HG03520 (cell line): ENCODE results near the gene CDK5R2.

Experiments used
- ATAC-seq: cut with Tn5 transposase; IDR thresholded peaks from one replicate; pipeline ENCODE4 v1.9.1; 2021; ENCODE audit warnings: mild to moderate bottlenecking, moderate library complexity; ENCODE audit not compliant: unreplicated experiment

Gene CDK5R2

GRCh38 chr2:218961651-218962570 lies 2.4 kb downstream of the CDK5R2 start:
- ATAC-seq = no peak

- no peak for ATAC-seq
These were observed 3.5 kb downstream of the CDK5R2 start for GRCh38 chr2:218962859-218963492.

DNA sequence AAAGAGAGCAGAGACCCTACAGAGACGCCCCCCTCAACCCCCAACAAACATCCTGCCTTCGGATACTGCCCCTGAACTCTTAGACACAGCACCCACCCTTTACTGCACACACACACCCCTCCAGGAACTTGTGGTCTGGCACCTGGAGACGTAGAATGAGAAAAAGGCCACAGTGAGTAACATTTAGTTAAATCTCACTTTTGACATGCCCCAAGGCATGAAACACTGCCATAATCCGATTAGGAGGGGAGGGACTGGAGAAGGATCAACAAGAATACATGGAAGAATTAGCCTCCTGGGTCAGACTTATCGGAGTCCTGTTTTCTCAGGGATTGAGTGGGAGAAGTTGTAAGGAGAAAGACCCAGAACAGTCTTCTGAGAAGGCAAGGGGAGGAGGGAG lies 4.1 kb downstream of the CDK5R2 start:
- no peak for ATAC-seq

DNA sequence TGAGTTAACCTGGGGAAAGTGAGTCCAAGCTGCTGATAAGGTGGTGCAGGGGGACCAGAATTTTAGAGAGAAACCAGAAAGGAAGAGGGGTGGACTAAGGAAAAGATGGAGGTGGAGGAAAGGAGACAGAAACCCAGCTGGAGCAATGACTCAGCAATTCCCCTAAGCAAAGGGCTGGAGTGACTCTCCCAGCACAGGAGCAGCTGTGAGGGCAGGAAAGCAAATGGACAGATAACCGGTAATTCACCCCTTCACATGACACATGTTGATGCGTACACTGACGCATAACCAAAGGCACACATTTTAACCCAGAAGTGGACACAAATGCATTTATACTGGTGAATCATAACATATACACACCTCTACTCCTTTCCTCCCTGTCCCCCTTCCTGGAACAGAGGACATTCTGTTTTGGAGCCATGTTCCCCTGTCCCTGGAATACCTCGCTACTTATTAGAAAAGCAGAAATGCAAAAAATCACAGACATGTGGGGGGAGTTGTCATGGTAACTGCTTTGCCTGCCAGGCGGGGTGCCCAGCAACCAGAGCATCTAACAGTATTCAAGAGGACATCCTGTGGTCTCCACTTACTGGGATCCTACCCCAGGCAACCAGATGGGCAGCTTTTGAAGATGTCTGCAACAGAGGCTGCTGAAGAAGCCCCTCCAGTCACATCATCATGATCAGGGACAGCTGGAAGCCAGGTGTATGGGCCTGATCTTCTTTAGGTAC lies 4.7 kb downstream of the CDK5R2 start:
- ATAC-seq = no peak

- ATAC-seq = no peak
These were observed 11.4 kb downstream of the CDK5R2 start for GRCh38 chr2:218970894-218971293.

DNA sequence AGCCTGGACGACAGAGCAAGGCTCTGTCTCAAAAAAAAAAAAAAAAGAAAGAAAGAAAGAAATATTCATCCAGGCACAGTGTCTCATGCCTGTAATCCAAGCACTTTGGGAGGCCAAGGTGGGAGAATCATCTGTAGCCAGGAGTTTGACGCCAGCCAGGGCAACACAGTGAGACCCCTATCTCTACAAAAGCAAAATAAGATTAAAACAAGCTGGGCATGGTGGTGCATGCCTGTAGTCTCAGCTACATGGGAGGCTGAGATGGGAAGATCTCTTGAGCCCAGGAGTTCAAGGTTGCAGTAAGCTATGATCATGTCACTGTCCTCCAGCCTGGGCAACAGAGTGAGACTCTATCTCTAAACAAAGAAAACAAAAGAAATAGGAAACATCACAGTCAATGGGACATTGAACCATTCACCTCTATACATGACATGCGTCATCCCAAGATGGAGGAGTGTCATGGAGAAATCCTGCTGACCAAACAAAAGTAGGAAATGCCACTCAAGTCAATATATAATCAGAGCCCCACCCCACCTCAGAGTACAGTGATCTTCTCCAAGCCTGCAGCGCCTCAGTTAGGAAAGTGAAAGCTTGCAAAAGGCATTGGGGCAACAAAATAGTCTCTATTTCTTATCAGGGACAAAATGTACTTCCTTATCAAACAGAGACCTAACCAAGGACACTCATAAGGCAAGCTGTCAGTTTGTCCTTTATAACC lies 15.8 kb downstream of the CDK5R2 start:
- no peak for ATAC-seq

DNA sequence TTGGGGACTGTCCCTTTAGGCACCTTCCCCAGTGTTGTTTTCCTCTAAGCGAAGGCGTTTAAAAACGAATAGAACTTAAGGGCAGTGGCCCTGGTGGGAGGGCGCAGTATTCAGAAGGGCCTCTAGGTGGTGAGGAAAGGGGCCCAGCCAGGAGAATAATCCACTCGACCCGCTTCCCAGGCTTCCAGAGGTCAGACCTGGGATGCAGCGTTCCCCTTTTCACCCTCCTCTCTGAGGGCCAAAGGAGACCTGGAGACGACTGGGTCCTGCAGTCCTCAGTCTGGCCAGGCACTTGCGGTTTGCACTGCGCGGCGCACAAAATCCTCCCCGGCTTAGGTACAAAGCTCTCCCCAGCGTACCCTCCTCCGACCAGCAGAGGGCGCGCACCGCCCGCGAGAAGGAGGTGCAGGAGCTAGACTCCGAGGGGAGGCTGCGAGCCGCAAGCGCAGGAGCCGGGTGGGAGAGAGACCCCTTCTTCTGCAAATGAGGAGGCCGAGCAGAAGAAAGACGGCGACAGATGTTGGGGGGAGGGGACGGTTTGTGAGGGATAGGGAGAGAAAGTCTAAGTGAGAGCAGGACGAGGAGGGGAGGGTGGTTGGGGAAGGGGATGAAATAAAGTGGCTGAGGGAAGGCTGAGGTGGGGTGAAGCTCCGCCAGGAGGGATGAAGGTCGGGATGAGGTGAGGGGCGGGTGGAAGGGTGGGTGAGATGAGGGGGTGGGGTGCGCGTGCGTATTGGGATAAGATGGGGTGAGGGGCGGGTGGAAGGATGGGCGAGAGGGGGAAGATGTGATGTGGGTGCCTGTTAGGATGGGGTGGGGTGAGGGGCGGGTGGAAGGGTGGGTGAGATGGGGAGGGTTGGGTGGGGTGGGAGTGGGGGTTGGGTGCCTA lies 20.6 kb downstream of the CDK5R2 start:
- ATAC-seq = peak; percentile 93

DNA sequence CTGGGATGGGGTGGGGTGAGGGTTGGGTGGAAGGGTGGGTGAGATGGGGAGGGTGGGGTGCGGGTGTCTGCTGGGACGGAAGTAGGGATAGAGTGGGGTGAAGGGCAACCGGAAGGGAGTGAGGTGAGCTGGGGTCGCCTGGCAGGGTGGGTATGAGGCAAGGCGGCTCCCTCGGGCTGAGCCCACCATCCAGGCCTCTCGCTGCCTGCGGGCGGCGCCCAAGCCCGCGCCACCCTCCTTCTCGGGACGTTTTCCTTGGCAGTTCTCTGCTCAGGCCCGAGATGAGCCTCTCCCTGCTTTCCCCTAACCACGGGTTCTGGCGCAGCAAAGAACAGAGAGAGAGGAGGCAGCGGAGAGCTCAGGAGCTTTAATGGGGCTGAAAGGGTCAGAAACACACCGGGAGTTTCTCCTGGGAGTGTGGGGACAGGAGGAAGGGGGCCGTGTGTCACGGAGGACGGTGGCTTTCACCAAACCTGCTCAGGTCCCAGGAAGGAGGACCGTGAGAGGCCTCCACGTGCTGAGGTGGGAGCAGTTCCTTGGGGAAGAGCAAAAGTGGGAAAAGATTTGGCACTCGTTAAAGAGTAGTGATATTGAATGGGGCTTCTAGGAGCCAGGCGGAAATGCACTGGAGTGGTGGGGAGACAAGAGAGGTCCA lies 21.4 kb downstream of the CDK5R2 start:
- ATAC-seq = no peak

GRCh38 chr2:218981390-218981880 lies 22.0 kb downstream of the CDK5R2 start:
- ATAC-seq = no peak

DNA sequence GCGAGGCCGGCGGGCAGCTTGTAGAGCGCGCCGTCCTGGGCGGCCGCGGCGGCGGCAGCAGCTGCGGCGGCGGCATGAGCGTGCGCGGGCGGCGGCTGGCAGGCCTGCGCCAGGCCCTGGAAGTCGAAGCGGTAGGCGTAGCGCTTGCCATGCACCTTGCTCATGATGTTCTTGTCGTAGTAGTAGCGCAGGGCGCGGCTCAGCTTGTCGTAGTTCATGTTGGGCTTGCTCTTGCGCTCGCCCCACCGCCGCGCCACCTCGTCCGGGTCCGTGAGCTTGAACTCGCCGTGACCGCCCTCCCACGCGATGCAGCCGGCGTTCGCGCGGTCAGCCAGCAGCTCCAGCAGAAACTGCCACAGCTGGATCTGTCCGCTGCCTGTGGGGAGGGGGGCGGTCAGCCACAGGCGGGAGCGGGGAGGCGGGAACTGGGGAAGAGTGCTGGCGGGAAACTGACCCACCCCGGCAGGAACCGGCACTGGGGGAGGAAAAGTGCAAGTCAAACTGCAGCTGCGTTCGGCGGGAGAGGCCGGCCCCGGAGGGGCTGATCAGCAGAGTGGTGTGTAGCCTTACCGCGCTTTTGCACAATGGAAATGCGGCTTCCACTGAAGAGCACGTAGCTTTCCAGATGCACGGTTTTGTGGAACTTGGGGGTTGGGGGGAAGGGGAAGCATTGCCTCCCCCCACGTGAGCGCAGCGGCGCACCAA lies 22.6 kb downstream of the CDK5R2 start:
- no peak for ATAC-seq

DNA sequence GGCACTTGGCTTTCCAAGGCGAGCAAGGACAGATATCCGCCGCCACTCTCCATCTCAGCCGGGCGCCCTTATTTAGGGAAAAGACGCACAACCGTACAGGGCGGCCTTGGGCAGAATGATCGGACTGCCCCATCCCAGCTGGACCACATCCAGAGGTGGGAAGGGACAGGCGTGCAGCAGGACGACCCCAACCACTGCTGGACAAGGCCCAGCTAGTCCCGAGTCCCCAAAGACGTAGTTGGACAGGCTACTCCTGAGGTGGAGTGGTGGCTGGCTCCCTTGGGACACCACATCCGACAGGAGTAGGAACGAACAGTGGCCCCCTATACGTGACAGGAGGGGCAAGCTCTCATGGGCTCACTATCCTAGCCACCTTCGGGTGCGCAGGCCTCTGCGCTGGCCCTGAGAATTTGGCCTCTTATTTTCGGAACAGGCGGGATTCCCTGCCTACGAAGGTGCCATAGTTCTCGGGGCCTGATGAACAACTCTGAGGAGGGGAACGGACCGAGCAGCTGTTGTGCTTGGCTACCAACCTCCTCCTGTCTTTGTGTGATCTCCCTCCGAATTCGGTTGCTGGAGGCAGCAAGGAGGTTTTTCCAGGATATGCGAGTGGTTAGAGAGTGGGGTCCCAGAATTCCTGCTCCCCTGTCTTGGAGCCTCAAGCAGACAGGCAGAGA lies 23.3 kb downstream of the CDK5R2 start:
- ATAC-seq = no peak

DNA sequence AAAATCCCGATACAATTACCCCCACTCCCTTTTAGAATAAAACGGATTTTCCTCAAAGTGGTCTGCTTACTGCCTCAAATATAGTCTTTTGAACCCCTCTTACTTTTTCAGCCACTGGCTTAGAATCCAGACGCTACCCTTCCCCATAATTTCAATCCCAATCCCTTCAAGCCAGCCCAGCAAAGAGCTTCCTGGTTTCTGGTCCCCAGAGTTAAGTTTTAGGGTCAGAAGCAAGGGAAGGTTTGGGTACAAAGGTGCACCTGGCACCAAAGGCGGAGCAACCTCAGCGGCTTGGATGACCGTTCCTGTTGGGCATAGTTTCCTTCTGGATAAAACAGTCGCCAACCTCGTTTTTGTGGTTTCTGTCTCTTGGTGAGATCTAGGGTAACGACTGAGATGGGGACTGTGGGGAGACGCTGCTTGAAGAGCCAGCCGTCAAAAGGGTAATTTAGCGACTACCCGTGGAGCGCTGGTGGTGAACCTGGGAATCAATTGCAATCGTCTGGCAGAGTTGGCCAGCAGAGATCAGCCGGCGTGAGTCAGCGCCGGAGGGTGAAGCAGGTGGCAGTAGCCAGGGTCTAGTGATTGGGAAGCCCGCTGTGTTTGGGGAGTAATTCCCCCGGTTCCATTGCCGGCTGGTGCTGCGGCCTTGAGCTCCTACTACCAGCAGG lies 23.9 kb downstream of the CDK5R2 start:
- no peak for ATAC-seq

- ATAC-seq = no peak
These were observed 24.4 kb downstream of the CDK5R2 start for GRCh38 chr2:218983934-218984238.

- no peak for ATAC-seq
These were observed 25.0 kb downstream of the CDK5R2 start for GRCh38 chr2:218984239-218985020.

DNA sequence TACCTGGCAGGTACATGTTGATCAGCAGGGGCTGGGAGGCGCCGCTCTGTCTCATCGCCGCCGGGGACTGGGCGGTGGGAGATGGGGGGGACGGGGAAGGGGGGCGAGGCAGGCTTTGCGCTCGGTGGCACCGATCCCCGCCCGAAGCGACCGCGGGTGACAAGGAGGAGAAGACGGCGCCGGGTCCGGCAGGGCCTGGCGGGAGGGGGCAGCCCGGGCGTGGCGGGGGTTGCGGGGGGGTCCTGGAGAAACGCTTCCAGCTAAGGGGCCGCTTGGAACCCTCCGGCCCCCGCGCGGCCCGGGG lies 25.5 kb downstream of the CDK5R2 start, which contains the start of gene FEV:
TSS of gene FEV (minus strand) at position 164 of the 304 bp plus-strand sequence. CDS start at position 55, 109 bp downstream.
- no peak for ATAC-seq

GRCh38 chr2:218985325-218986091 lies 26.0 kb downstream of the CDK5R2 start:
- no peak for ATAC-seq
